HepG2 (cell line): Measurements from ENCODE around the gene CHKB. TPM values are rescaled to one million over a fixed set of nuclear protein-coding genes. Genes with fewer than 3 reads are reported as not detected.

Experiments used
- ASH2L ChIP-seq: fragments of 300-600, 200-600 bp; sonication (generic); IDR thresholded peaks from 2 replicates; pipeline ENCODE4 v1.7.0; 2017; ENCODE audit warnings: low read depth, mild to moderate bottlenecking, moderate library complexity, mixed read lengths, low read length; ENCODE audit not compliant: insufficient read length
- CEBPZ ChIP-seq: IDR thresholded peaks from 2 replicates; pipeline ENCODE4 v1.6.1; 2012; ENCODE audit warnings: low read length, improper control_type of control experiment
- CENPT ChIP-seq: sonication (generic); formaldehyde crosslinking; IDR thresholded peaks from 2 replicates; pipeline ENCODE4 v1.8.0; 2022; ENCODE audit warnings: low read depth, mild to moderate bottlenecking, moderate library complexity, missing genetic modification reagents
- HNF4G ChIP-seq, 2 experiments: sonication (generic) in 1 of 2; formaldehyde crosslinking in 1 of 2; IDR thresholded peaks; 2 replicates each; pipeline versions ENCODE4 v1.4.0 to v1.6.1; 2011 to 2020; ENCODE audit warnings: borderline replicate concordance in 2 of 2, low read depth in 2 of 2, mild to moderate bottlenecking in 2 of 2, low read length in 1 of 2, missing genetic modification reagents in 1 of 2, moderate library complexity in 1 of 2
- IKZF4 ChIP-seq: sonication (generic); formaldehyde crosslinking; IDR thresholded peaks from 2 replicates; pipeline ENCODE4 v1.5.1; 2020; ENCODE audit warnings: borderline replicate concordance, mild to moderate bottlenecking, low read depth, missing genetic modification reagents; ENCODE audit errors: not compliant biosample characterization
- NFIB ChIP-seq: sonication (generic); formaldehyde crosslinking; IDR thresholded peaks from 2 replicates; pipeline ENCODE4 v1.9.0; 2021; ENCODE audit warnings: missing genetic modification reagents, mild to moderate bottlenecking, borderline replicate concordance
- PITX1 ChIP-seq: sonication (generic); formaldehyde crosslinking; IDR thresholded peaks from 2 replicates; pipeline ENCODE4 v1.5.1; 2020; ENCODE audit warnings: mild to moderate bottlenecking, missing genetic modification reagents
- PRPF4 ChIP-seq: fragments of 200-400 bp; formaldehyde crosslinking; IDR thresholded peaks from 2 replicates; pipeline ENCODE4 v1.6.1; 2016; ENCODE audit warnings: low read length, low read depth; ENCODE audit not compliant: poor library complexity, severe bottlenecking
- SNAPC2 ChIP-seq: sonication (generic); formaldehyde crosslinking; IDR thresholded peaks from 2 replicates; pipeline ENCODE4 v1.8.1; 2022; ENCODE audit warnings: mild to moderate bottlenecking, missing genetic modification reagents
- ZFAT ChIP-seq: sonication (generic); formaldehyde crosslinking; conservative IDR thresholded peaks from 2 replicates; pipeline ENCODE4 v1.8.1; 2023; ENCODE audit warnings: missing genetic modification reagents, inconsistent platforms
- ZNF232 ChIP-seq: sonication (generic); formaldehyde crosslinking; IDR thresholded peaks from 2 replicates; pipeline ENCODE4 v1.4.0; 2020; ENCODE audit warnings: missing genetic modification reagents, borderline replicate concordance
- ZNF260 ChIP-seq: sonication (generic); formaldehyde crosslinking; IDR thresholded peaks from 2 replicates; pipeline ENCODE4 v1.4.0; 2020; ENCODE audit warnings: missing genetic modification reagents, low read depth, mild to moderate bottlenecking, borderline replicate concordance
- polyA plus RNA-seq, 8 experiments: library from polyadenylated mRNA; depleted of rRNA in 3 of 8; stranded (reverse) in 7 of 8; unstranded in 1 of 8; fragments of >200 nt; fragmentation: Illumina TruSeq in 4 of 8; extraction: Trizol in 4 of 8; gene quantifications; 2 replicates each; pipeline versions ENCODE4 v1.2.1 to v1.2.3, GENCODE V29; 2011 to 2016; ENCODE audit warnings: low read depth in 4 of 8, missing spikeins in 1 of 8, mixed read lengths in 1 of 8; ENCODE audit not compliant: insufficient read depth in 1 of 8
- total RNA-seq, 5 experiments: library from RNA; depleted of rRNA; stranded (reverse); fragments of >200 nt; fragmentation: Illumina TruSeq; extraction: Trizol; gene quantifications; 2 replicates each; pipeline ENCODE4 v1.2.3, GENCODE V29; 2016; ENCODE audit warnings: low read depth in 1 of 5
- TF ChIP-seq, protein P1 (sequence below): sonication (generic); formaldehyde crosslinking; IDR thresholded peaks from one replicate; pipeline ENCODE4 v1.5.1; 2020; ENCODE audit warnings: mild to moderate bottlenecking, missing genetic modification reagents; ENCODE audit errors: not compliant biosample characterization
- TF ChIP-seq, protein P2 (sequence below): sonication (generic); formaldehyde crosslinking; IDR thresholded peaks from 2 replicates; pipeline ENCODE4 v1.4.0; 2020; ENCODE audit warnings: missing genetic modification reagents; ENCODE audit errors: not compliant biosample characterization

Gene CHKB
- total and polyA plus RNA-seq, 2 of the 13 experiments (the other 11 are each of a cell fraction or from before 2014, with no cell fraction given) = 24.5 to 42.7 TPM

DNA sequence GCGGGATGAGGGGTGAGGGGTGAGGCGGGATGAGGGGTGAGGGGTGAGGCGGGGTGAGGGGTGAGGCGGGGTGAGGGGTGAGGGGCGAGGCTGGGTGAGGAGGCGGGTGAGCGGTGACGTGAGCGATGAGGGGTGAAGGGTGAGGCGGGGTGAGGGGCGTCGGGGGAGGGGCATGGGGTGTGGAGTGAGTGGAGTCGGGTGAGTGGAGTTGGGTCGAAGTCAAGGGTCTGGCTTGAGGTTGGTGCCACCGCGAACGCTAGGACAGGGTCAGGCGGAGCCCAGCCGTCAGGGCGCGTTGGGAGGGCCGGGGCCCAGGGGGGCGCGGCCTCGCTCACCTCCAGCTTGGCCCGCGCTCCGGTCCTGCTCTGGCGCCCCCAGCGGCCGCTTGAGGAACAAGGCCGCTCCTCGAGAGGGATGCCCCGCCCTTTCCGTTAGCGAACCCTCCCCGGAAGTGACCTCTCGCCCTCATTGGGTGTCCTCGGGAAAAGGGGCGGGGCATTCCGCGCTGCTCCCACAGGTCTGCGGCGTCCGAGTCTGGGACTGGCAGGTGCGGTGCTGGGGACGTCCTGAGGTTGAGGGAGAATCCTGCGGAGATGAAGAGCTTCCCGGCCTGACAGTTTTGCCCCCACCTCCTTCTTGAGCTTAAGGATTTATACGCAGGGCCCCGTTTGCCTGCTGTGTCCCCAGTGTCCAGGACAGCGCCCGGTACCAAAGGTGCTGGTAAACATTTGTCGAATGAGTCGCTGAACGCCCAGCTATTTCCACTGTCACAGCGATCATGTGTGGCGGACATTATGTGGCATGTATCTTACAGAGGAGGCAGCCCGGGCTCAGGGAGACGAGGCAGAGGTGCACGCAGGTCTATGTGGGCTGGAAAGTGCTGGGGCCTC is 19.9 kb downstream of the CHKB start, which contains the start of gene SYCE3 (continued):
- TF ChIP-seq ZNF260 (CRISPR knock-in tag) (no peak), PRPF4 (no peak), ASH2L (peak; percentile 59), NFIB (CRISPR knock-in tag) (no peak), SNAPC2 (CRISPR knock-in tag) (no peak), ZNF232 (CRISPR knock-in tag) (no peak), IKZF4 (no peak), ZFAT (no peak), CEBPZ (no peak), PITX1 (CRISPR knock-in tag) (no peak), CENPT (CRISPR knock-in tag) (no peak), HNF4G (IDR thresholded peaks at IDR 0.05; ENCODE audit: borderline replicate concordance, low read depth, low read length) (no peak), HNF4G (CRISPR knock-in tag; IDR thresholded peaks at IDR 0.05; ENCODE audit: borderline replicate concordance, low read depth) (peak; percentile 41; the same call in 1 of the 2 replicates)
- TF ChIP-seq, protein P1, sequence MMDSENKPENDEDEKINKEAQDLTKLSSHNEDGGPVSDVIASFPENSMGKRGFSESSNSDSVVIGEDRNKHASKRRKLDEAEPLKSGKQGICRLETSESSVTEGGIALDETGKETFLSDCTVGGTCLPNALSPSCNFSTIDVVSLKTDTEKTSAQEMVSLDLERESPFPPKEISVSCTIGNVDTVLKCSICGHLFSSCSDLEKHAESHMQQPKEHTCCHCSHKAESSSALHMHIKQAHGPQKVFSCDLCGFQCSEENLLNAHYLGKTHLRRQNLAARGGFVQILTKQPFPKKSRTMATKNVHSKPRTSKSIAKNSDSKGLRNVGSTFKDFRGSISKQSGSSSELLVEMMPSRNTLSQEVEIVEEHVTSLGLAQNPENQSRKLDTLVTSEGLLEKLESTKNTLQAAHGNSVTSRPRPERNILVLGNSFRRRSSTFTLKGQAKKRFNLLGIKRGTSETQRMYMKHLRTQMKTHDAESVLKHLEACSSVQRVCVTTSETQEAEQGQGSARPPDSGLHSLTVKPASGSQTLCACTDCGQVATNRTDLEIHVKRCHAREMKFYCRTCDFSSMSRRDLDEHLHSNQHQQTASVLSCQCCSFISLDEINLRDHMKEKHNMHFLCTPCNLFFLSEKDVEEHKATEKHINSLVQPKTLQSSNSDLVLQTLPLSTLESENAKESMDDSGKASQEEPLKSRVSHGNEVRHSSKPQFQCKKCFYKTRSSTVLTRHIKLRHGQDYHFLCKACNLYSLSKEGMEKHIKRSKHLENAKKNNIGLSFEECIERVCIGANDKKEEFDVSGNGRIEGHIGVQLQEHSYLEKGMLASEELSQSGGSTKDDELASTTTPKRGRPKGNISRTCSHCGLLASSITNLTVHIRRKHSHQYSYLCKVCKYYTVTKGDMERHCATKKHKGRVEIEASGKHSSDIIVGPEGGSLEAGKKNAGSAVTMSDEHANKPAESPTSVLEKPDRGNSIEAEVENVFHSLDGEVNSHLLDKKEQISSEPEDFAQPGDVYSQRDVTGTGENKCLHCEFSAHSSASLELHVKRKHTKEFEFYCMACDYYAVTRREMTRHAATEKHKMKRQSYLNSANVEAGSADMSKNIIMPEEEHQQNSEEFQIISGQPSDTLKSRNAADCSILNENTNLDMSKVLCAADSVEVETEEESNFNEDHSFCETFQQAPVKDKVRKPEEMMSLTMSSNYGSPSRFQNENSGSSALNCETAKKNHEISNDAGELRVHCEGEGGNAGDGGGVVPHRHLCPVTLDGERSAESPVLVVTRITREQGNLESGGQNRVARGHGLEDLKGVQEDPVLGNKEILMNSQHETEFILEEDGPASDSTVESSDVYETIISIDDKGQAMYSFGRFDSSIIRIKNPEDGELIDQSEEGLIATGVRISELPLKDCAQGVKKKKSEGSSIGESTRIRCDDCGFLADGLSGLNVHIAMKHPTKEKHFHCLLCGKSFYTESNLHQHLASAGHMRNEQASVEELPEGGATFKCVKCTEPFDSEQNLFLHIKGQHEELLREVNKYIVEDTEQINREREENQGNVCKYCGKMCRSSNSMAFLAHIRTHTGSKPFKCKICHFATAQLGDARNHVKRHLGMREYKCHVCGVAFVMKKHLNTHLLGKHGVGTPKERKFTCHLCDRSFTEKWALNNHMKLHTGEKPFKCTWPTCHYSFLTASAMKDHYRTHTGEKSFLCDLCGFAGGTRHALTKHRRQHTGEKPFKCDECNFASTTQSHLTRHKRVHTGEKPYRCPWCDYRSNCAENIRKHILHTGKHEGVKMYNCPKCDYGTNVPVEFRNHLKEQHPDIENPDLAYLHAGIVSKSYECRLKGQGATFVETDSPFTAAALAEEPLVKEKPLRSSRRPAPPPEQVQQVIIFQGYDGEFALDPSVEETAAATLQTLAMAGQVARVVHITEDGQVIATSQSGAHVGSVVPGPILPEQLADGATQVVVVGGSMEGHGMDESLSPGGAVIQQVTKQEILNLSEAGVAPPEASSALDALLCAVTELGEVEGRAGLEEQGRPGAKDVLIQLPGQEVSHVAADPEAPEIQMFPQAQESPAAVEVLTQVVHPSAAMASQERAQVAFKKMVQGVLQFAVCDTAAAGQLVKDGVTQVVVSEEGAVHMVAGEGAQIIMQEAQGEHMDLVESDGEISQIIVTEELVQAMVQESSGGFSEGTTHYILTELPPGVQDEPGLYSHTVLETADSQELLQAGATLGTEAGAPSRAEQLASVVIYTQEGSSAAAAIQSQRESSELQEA (CRISPR knock-in tag) = no peak
- TF ChIP-seq, protein P2, sequence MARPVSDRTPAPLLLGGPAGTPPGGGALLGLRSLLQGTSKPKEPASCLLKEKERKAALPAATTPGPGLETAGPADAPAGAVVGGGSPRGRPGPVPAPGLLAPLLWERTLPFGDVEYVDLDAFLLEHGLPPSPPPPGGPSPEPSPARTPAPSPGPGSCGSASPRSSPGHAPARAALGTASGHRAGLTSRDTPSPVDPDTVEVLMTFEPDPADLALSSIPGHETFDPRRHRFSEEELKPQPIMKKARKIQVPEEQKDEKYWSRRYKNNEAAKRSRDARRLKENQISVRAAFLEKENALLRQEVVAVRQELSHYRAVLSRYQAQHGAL (CRISPR knock-in tag) = no peak
